ENCODE data around the gene MICALL2.

DNA sequence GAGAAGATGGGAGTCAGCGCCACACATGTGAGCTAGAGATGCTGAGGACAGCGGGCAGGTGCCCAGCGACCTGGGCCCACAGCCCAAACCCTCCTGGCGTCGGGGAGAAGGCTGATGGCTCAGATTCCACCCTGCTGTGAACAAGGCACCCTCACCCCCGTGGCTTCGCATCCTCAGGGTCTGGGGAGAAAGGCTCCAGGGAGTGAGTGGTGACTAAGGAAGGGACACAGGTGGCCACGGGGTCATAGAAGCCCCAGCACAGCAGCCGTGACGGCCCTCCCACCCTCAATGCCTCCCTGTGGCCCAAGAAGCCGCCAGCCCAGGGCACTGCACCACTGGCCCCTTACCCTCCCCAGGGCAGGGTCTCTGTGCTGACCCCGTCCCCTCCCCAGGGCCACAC is 25.3 kb upstream of the MICALL2 start:
- TF ChIP-seq, protein P1, sequence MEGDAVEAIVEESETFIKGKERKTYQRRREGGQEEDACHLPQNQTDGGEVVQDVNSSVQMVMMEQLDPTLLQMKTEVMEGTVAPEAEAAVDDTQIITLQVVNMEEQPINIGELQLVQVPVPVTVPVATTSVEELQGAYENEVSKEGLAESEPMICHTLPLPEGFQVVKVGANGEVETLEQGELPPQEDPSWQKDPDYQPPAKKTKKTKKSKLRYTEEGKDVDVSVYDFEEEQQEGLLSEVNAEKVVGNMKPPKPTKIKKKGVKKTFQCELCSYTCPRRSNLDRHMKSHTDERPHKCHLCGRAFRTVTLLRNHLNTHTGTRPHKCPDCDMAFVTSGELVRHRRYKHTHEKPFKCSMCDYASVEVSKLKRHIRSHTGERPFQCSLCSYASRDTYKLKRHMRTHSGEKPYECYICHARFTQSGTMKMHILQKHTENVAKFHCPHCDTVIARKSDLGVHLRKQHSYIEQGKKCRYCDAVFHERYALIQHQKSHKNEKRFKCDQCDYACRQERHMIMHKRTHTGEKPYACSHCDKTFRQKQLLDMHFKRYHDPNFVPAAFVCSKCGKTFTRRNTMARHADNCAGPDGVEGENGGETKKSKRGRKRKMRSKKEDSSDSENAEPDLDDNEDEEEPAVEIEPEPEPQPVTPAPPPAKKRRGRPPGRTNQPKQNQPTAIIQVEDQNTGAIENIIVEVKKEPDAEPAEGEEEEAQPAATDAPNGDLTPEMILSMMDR (IDR thresholded peaks at IDR 0.05), result no peak
- TF ChIP-seq POLR2A (IDR thresholded peaks at IDR 0.05), result no peak

Measured in adrenal gland (tissue), 5 donors.